B cell (primary cell): ENCODE data around the gene BRAP. TPM values are rescaled to one million over a fixed set of nuclear protein-coding genes. Genes with fewer than 3 reads are reported as not detected.

Source experiments
- ATAC-seq: fragments of 200-7000 bp; cut with Tn5 transposase; one replicate; pipeline ENCODE4 v1.10.0; 2021; ENCODE audit warnings: low read depth, mild to moderate bottlenecking, moderate number of reproducible peaks, moderate library complexity
- CTCF ChIA-PET: fragments of 350-600 bp; sonication (Branson Sonifier 250); formaldehyde crosslinking; loops from one replicate; lab custom pipeline; 2021; ENCODE audit warnings: antibody characterized with exemption, inconsistent platforms; lab: Charles Lee
- POLR2A ChIA-PET: fragments of 350-600 bp; sonication (Branson Sonifier 250); formaldehyde crosslinking; loops from one replicate; lab custom pipeline; 2021; ENCODE audit warnings: antibody characterized with exemption; lab: Charles Lee
- DNase-seq: peaks from one replicate; pipeline ENCODE4 v3.0.0; 2013
- H2AFZ ChIP-seq: 2 replicates; pipeline ENCODE4 v1.6.1; 2012; ENCODE audit warnings: mild to moderate bottlenecking, low read depth, low read length; ENCODE audit not compliant: insufficient read depth, poor library complexity, severe bottlenecking
- H3K27ac ChIP-seq, 2 donors: 1 replicate in 1 of 2; 2 replicates in 1 of 2; pipeline ENCODE4 v1.5.1; 2012 to 2013; ENCODE audit warnings: low read length in 2 of 2, mild to moderate bottlenecking in 2 of 2, moderate library complexity in 1 of 2
- H3K27me3 ChIP-seq, 4 experiments: fragments of 200-600 bp in 1 of 4; sonication (generic) in 1 of 4; replicated peaks in 1 of 4; 1 replicate in 2 of 4; 2 replicates in 2 of 4; pipeline versions ENCODE4 v1.6.1 to v1.7.0; 2013 to 2016; ENCODE audit warnings: low read length in 3 of 4, mild to moderate bottlenecking in 2 of 4, mixed read lengths in 1 of 4, moderate library complexity in 1 of 4; ENCODE audit not compliant: insufficient read depth in 4 of 4, control insufficient read depth in 3 of 4; ENCODE audit errors: control extremely low read depth in 1 of 4
- H3K36me3 ChIP-seq, 2 experiments: replicated peaks in 1 of 2; 1 replicate in 1 of 2; 2 replicates in 1 of 2; pipeline versions ENCODE4 v1.6.1 to v1.7.1; 2013; ENCODE audit warnings: low read length in 1 of 2; ENCODE audit not compliant: insufficient read depth in 2 of 2, control insufficient read depth in 1 of 2; ENCODE audit errors: control extremely low read depth in 1 of 2, extremely low read depth in 1 of 2
- H3K4me1 ChIP-seq, 2 donors: fragments of 200-600 bp in 1 of 2; sonication (generic) in 1 of 2; 1 replicate in 1 of 2; 2 replicates in 1 of 2; pipeline versions ENCODE4 v1.5.1 to v1.6.1; 2013 to 2017; ENCODE audit warnings: low read length in 2 of 2; ENCODE audit not compliant: control insufficient read depth in 2 of 2, insufficient read depth in 2 of 2
- H3K4me2 ChIP-seq: replicated peaks from 2 replicates; pipeline ENCODE3; 2012; ENCODE audit warnings: mild to moderate bottlenecking, low read depth, low read length; ENCODE audit not compliant: poor library complexity, severe bottlenecking
- H3K4me3 ChIP-seq, 5 experiments: fragments of 200-600 bp in 1 of 5; sonication (generic) in 1 of 5; 1 replicate in 3 of 5; 2 replicates in 2 of 5; pipeline versions ENCODE4 v1.5.1 to v1.7.0; 2011 to 2016; ENCODE audit warnings: low read length in 4 of 5, mild to moderate bottlenecking in 4 of 5, low read depth in 2 of 5, control low read depth in 1 of 5, moderate library complexity in 1 of 5; ENCODE audit not compliant: insufficient read depth in 1 of 5; ENCODE audit errors: control extremely low read depth in 1 of 5, extremely low read depth in 1 of 5
- H3K79me2 ChIP-seq: fragments of 200-600 bp; sonication (generic); one replicate; pipeline ENCODE4 v1.6.0; 2016; ENCODE audit warnings: low read length; ENCODE audit not compliant: control insufficient read depth, insufficient read depth
- H3K9ac ChIP-seq: fragments of 200-600 bp; sonication (generic); 2 replicates; pipeline ENCODE4 v1.6.1; 2017; ENCODE audit warnings: mild to moderate bottlenecking, low read length, moderate library complexity
- H3K9me3 ChIP-seq, 3 donors: one replicate each; pipeline versions ENCODE4 v1.6.1 to v1.7.1; 2013; ENCODE audit warnings: low read length in 2 of 3; ENCODE audit not compliant: control insufficient read depth in 2 of 3, insufficient read depth in 1 of 3; ENCODE audit errors: control extremely low read depth in 1 of 3
- H4K20me1 ChIP-seq: 2 replicates; pipeline ENCODE4 v1.6.0; 2012; ENCODE audit warnings: mild to moderate bottlenecking, low read length; ENCODE audit not compliant: insufficient read depth, control insufficient read depth, poor library complexity, severe bottlenecking
- H3K27ac Mint-ChIP-seq: one replicate; pipeline ENCODE4 v1.8.0; 2021; ENCODE audit warnings: mixed read lengths
- H3K27me3 Mint-ChIP-seq: one replicate; pipeline ENCODE4 v1.8.0; 2021; ENCODE audit warnings: mixed read lengths
- H3K4me1 Mint-ChIP-seq: one replicate; pipeline ENCODE4 v1.8.0; 2021; ENCODE audit warnings: mixed read lengths
- H3K4me3 Mint-ChIP-seq: one replicate; pipeline ENCODE4 v1.8.0; 2021; ENCODE audit warnings: mixed read lengths
- H3K9me3 Mint-ChIP-seq: one replicate; pipeline ENCODE4 v1.8.0; 2022; ENCODE audit warnings: mixed read lengths; ENCODE audit not compliant: insufficient read depth
- CTCF ChIP-seq: fragments of 200-600 bp; IDR thresholded peaks from one replicate; pipeline ENCODE4 v1.8.0; 2022; ENCODE audit warnings: antibody characterized with exemption, mild to moderate bottlenecking
- EZH2 ChIP-seq: IDR thresholded peaks from 2 replicates; pipeline ENCODE4 v1.6.1; 2012; ENCODE audit warnings: borderline replicate concordance, low read depth, mild to moderate bottlenecking, moderate library complexity, low read length; ENCODE audit not compliant: insufficient read depth, poor library complexity, severe bottlenecking
- WGBS: methylation state at CpG from one replicate; pipeline ENCODE4 v1.1.5; 2013; ENCODE audit warnings: missing lambda C conversion rate; ENCODE audit not compliant: insufficient coverage; 5-methylcytosine and 5-hydroxymethylcytosine counted together
- intact Hi-C: fragments of 100-400 bp; cut with micrococcal nuclease; formaldehyde crosslinking; loops from one replicate; pipeline ENCODE4 v1.10.0; 2022
- polyA plus RNA-seq: library from polyadenylated mRNA; depleted of rRNA; stranded (reverse); fragments of >200 nt; gene quantifications from 2 replicates; pipeline ENCODE4 v1.2.3, GENCODE V29; 2012
- total RNA-seq, 2 donors: library from RNA; stranded (reverse); fragments of 120-200 nt in 1 of 2; gene quantifications; 1 replicate in 1 of 2; 2 replicates in 1 of 2; pipeline versions ENCODE4 v1.2.3 to v1.2.4, GENCODE V29; 2013 to 2022

Gene BRAP
- total and polyA plus RNA-seq, 2 donors (not counting 1 experiment from before 2014, with no cell fraction given), result 10.4 to 25.7 TPM

- TF ChIP-seq CTCF (no peak), EZH2 (no peak)
- Mint-ChIP-seq H3K27me3 (no peaks in the 10 kb centered on the region), H3K27ac (peak overlapping the region; percentile 96), H3K4me3 (peak overlapping the region; percentile 90), H3K9me3 (no peaks in the 10 kb centered on the region), H3K4me1 (peaks cover 24% of the 10 kb centered on the region)
- Histone ChIP-seq H3K4me3 (peak overlapping the region; percentile 60 to 92 (median 85)), H3K36me3 (no peaks in the 10 kb centered on the region), H3K9me3 (no peaks in the 10 kb centered on the region), H3K27ac (peak overlapping the region; percentile 75 to 87), H3K9ac (peak overlapping the region; percentile 86), H4K20me1 (no peaks in the 10 kb centered on the region), H3K79me2 (peaks cover 33% of the 10 kb centered on the region), H3K27me3 (no peaks in the 10 kb centered on the region), H3K4me2 (peak overlapping the region; percentile 83), H3K4me1 (peaks cover 15% of the 10 kb centered on the region in 2 donors), H2AFZ (peak overlapping the region; percentile 97)
- ChIA-PET CTCF (no interaction called here), POLR2A (no interaction called here)
- no peak for DNase-seq
- intact Hi-C loops, result no loop called here
- no peak for ATAC-seq
- WGBS, result no CpG with 5 or more reads among the region's 5 CpGs
Observed at GRCh38 chr12:111600205-111600642, 85.5 kb downstream of the BRAP start.

GRCh38 chr12:111599453-111600204, 86.1 kb downstream of the BRAP start:
- Mint-ChIP-seq H3K27ac (peak overlapping the region; percentile 96), H3K4me3 (peak overlapping the region; percentile 90), H3K9me3 (no peaks in the 10 kb centered on the region), H3K27me3 (no peaks in the 10 kb centered on the region), H3K4me1 (peaks cover 28% of the 10 kb centered on the region)
- peak overlapping the region; percentile 75 to 87 for H3K27ac ChIP-seq
- peaks cover 15% of the 10 kb centered on the region in 2 donors for H3K4me1 ChIP-seq
- no peaks in the 10 kb centered on the region for H3K36me3 ChIP-seq
- H3K9ac ChIP-seq, result peak overlapping the region; percentile 86
- TF ChIP-seq EZH2, result no peak
- no peak for TF ChIP-seq CTCF
- ChIA-PET POLR2A (no interaction called here), CTCF (no interaction called here)
- peak; percentile 77 for ATAC-seq
- no peaks in the 10 kb centered on the region for H3K9me3 ChIP-seq
- H3K79me2 ChIP-seq, result peaks cover 39% of the 10 kb centered on the region
- H2AFZ ChIP-seq, result peak overlapping the region; percentile 97
- under 1% methylated on average over 51 of the region's 56 CpGs for WGBS
- peak overlapping the region; percentile 83 for H3K4me2 ChIP-seq
- intact Hi-C loops, result loop anchor here (1.0 to 2.0 kb wide), 3 partner anchors 87 to 241 kb away; partner anchors contain the start of gene ACAD10
- no peaks in the 10 kb centered on the region for H3K27me3 ChIP-seq
- DNase-seq, result peak; percentile 97
- H3K4me3 ChIP-seq, result peak overlapping the region; percentile 60 to 92 (median 85)
- no peaks in the 10 kb centered on the region for H4K20me1 ChIP-seq
